ENCODE measurements around the gene FAM13B.

FAM13B gene

DNA sequence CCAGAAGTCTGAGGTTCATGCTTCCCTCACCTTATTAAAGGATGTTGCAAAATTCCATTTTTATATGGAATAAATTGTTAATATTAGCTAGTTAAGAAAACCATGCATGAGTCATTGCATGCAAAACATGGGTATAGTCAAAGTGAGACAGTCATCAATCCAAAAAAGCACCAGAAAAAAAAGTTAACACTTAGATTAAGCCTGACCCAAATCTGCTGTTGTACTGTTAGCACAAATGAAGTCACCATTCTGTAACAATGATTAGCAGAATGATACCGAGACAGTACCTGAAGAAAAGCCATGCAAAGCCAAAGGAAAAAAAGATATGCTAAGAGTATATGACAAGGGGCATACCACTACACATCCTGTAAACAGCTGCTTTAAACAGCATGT, 94.1 kb downstream of the FAM13B start:
- TF ChIP-seq, protein P1, sequence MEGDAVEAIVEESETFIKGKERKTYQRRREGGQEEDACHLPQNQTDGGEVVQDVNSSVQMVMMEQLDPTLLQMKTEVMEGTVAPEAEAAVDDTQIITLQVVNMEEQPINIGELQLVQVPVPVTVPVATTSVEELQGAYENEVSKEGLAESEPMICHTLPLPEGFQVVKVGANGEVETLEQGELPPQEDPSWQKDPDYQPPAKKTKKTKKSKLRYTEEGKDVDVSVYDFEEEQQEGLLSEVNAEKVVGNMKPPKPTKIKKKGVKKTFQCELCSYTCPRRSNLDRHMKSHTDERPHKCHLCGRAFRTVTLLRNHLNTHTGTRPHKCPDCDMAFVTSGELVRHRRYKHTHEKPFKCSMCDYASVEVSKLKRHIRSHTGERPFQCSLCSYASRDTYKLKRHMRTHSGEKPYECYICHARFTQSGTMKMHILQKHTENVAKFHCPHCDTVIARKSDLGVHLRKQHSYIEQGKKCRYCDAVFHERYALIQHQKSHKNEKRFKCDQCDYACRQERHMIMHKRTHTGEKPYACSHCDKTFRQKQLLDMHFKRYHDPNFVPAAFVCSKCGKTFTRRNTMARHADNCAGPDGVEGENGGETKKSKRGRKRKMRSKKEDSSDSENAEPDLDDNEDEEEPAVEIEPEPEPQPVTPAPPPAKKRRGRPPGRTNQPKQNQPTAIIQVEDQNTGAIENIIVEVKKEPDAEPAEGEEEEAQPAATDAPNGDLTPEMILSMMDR (IDR thresholded peaks at IDR 0.05): no peak
- Histone ChIP-seq H3K27ac (no peak overlapping the region), H3K36me3 (peaks cover 72% of the 10 kb centered on the region)

DNA sequence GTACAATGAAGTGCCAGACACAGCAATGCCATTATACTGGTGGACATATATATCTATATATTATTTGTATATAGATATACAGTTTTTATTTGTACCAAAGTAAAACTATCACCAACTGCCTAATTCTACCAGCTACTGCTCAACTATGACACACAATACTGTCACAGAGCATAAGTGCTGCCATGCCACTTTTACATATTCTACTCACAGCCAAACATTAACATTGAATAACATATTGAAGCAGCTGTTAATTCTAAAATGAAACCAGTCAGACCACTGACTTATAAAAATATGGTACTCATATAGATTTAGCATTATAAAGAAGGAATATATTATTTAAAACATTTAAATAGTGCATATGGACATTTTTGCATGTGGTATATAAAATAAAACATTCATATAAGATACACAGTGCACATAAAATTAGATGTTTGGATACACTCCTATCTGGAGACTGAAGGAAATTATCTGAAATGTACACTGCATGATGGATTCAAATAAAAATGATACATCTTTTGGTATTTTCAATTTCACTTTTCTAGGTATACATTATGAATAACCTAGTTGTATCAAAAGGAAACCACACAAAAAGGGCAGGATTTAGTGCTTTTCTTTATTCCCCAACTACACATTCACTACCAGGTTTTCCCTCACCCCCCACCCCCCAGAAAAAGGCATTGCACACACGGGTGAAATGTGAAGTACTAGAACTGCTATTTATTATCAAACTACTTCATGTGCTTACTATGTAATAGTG, 94.7 kb downstream of the FAM13B start:
- Histone ChIP-seq H3K27ac (no peak overlapping the region), H3K27me3 (no peaks in the 10 kb centered on the region), H3K36me3 (peaks cover 66% of the 10 kb centered on the region), H3K4me3 (ENCODE audit: low read depth in 1 of 2, low read length in 1 of 2) (no peak overlapping the region), H3K4me1 (ENCODE audit: control insufficient read depth in 1 of 2, insufficient read depth in 1 of 2, low read depth in 1 of 2, low read length in 1 of 2) (no peaks in the 10 kb centered on the region), H3K9me3 (no peaks in the 10 kb centered on the region)
- TF ChIP-seq, protein P1 (IDR thresholded peaks at IDR 0.05): no peak

More for the DNA sequence above, 94.1 kb downstream of the FAM13B start:
- H3K4me1 ChIP-seq (ENCODE audit: control insufficient read depth in 1 of 2, insufficient read depth in 1 of 2, low read depth in 1 of 2, low read length in 1 of 2): no peaks in the 10 kb centered on the region
- no peaks in the 10 kb centered on the region for H3K27me3 ChIP-seq
- no peak overlapping the region for H3K4me3 ChIP-seq (ENCODE audit: low read depth in 1 of 2, low read length in 1 of 2)
- no peaks in the 10 kb centered on the region for H3K9me3 ChIP-seq

DNA sequence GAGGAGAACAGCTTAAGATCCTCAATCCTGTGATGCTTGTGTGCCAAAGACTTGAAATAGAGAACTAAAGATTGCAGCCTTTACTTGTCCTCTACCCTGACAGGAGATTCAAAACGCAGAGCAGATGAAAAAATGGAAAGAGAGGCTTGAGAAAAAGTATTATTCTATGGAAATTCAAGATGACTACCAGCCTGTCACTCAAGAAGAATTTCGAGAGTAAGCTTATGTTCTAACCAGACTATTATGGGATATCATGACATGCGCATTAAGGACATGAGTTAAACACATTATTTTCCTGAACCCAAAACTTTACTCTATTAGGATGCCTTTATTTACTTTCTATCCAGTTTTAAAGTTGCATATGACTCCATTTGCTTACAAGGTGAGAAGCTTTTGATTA, 97.2 kb downstream of the FAM13B start:
- no peaks in the 10 kb centered on the region for H3K27me3 ChIP-seq
- no peaks in the 10 kb centered on the region for H3K9me3 ChIP-seq
- H3K4me1 ChIP-seq (ENCODE audit: control insufficient read depth in 1 of 2, insufficient read depth in 1 of 2, low read depth in 1 of 2, low read length in 1 of 2): no peaks in the 10 kb centered on the region
- H3K4me3 ChIP-seq (ENCODE audit: low read depth in 1 of 2, low read length in 1 of 2): no peak overlapping the region
- no peak overlapping the region for H3K27ac ChIP-seq
- TF ChIP-seq, protein P1 (IDR thresholded peaks at IDR 0.05): no peak
- peaks cover 42% of the 10 kb centered on the region for H3K36me3 ChIP-seq

DNA sequence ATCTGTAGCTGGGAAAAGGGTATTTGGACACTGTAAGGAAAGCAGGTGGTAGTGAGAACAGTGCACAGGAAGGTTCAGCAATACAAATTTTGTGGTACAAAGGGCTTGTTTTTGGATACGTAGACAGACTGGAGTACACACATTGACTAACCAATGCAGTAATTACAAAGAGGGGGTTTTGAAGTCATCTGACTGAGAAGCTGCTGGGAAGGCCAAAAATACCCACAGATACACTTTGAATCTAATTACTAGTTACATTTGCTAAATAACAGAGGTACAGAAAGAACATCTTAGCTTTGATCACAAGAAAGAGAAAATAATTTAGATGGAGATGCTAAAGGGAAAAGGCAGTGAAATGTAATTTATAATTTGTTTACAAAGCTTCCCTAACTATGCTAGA, 97.7 kb downstream of the FAM13B start:
- TF ChIP-seq, protein P1 (IDR thresholded peaks at IDR 0.05): no peak
- no peaks in the 10 kb centered on the region for H3K9me3 ChIP-seq
- no peak overlapping the region for H3K4me3 ChIP-seq (ENCODE audit: low read depth in 1 of 2, low read length in 1 of 2)
- no peaks in the 10 kb centered on the region for H3K27me3 ChIP-seq
- H3K27ac ChIP-seq: no peak overlapping the region
- peaks cover 38% of the 10 kb centered on the region for H3K36me3 ChIP-seq
- no peaks in the 10 kb centered on the region for H3K4me1 ChIP-seq (ENCODE audit: control insufficient read depth in 1 of 2, insufficient read depth in 1 of 2, low read depth in 1 of 2, low read length in 1 of 2)

- TF ChIP-seq, protein P1 (IDR thresholded peaks at IDR 0.05): no peak
- no peak overlapping the region for H3K27ac ChIP-seq
- no peaks in the 10 kb centered on the region for H3K9me3 ChIP-seq
Measured at GRCh38 chr5:137933491-137933911, 99.4 kb downstream of the FAM13B start.

More at GRCh38 chr5:137933491-137933911, 99.4 kb downstream of the FAM13B start:
- peaks cover 26% of the 10 kb centered on the region for H3K36me3 ChIP-seq
- H3K27me3 ChIP-seq: no peaks in the 10 kb centered on the region
- H3K4me3 ChIP-seq (ENCODE audit: low read depth in 1 of 2, low read length in 1 of 2): no peak overlapping the region
- no peaks in the 10 kb centered on the region for H3K4me1 ChIP-seq (ENCODE audit: control insufficient read depth in 1 of 2, insufficient read depth in 1 of 2, low read depth in 1 of 2, low read length in 1 of 2)
